DMS 273 (cell line): ENCODE data around the gene PPP2R5A.
A peak's percentile ranks its signal among the peaks of the same experiment; 100 is the strongest.
"Not testable (repeated sequence)": the region's sequence is repeated elsewhere in the genome, so short reads cannot be mapped to it uniquely, and the experiment has no call there.

ENCODE experiments used
- DNase-seq: peaks from one replicate; lab custom pipeline; 2025; ENCODE audit not compliant: unreplicated experiment; lab: John Stamatoyannopoulos, UW

PPP2R5A gene

DNA sequence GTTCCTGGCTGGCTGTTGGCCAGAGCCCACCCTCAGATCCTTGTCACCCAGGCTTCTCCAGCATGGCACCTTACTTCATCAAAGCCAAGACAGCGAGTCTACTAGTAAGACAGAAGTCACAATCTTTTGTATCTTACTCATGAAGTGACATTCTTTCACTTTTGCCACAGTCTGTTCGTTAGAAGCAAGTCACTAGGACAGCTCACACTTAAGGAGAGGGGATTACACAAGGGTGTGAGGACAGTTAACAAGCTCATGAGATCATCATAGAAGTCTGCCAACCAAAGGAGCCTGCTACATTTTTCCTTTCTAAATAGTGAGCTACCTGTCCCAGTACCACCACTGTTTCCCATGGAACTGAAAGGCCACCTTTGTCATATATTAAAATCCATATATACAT, 68.0 kb downstream of the PPP2R5A start:
- no peak for DNase-seq

DNA sequence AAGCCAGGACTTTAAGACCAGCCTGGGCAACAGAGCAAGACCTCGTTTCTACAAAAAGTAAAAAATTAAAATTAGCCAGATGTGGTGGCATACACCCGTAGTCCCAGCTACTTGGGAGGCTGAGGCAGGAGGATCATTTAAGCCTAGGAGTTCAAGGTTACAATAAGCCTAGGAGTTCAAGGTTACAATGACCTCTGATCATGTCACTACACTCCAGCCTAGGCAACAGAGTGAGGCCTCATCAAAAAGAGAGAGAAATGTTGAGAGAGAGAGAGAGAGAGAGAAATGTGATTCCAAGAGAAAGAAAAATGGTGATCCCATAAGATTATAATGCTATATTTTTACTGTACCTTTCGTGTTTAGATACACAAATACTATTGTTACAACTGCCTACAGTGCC, 69.3 kb downstream of the PPP2R5A start:
- no peak for DNase-seq

DNA sequence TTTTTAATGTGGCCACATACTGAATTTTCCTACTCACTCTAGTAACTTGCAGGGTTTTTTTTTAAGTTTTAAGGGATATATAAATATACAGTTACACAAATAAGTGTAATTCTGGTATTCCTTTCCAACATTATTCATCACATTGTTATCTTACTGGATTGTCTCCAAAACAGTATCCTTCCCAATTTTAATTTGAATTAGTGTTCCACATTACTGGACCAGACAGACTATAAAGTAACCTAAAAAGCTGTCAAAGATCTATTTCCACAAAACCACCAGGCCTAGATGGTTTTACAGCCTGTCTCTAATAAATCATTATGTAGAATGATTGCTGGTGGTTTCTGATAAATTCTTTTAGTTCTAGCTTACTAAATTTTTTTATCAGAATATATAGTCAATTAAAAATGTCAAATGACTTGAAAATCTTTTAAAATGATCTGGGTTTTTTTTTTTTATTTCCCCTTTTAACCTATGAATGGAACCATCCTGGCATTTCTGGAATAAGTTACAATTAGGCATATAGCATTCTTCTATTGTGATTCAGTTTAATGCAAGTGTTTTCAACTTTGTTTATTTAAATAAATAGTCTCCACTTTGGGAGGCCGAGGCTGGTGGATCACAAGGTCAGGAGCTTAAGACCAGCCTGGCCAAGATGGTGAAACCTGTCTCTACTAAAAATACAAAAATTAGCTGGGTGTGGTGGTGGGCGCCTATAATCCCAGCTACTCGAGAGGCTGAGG, 70.2 kb downstream of the PPP2R5A start:
- DNase-seq: no peak

DNA sequence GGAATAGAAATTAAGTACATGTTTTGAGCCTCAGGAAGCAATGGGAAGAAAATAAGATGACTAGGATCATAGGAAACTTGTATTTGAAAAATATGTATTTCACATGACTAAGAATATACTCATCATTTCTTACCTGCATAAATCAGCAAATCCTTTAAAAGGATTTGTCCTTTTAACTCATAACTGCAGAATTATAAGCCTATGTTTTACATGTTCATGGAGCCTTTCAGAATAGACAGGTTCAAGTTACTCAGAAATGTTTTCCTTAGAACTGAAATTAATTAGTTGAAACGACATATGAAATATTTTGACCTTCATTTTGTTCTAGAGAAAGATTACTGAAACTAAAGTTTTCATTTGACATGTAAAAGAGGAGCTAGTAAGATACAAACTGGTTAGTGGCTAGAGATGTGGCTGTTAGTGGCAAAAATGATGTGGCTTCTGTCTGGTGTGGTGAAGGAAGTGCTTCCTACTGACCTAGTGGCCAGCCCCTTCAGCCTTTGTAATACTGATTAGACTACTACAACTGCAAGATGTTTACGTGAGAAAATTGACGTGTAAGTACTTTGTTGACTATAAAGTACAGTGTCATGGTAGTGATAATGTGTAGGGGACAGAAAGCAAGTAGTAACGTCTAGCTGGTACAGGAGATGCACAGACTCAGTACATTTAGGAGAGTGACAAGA, 74.7 kb downstream of the PPP2R5A start:
- no peak for DNase-seq

DNA sequence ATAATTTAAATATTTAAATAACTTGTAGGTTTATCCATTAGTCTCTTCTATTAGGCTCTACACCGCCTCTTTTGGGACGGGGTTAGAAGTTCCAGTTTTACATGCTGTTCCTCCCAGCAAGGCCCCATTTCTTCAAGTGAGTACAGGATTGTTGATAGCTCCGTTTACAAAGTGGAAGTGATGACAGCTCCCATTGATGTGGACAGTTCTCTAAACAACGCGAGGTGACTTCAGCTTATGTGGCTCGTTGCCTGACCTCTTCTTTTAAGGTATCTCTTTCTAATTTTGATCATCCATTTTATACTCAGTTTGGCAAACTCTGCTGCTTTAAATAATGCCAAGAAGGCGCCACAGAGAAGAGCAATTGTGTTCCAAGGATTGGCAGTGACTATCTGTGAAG, 79.8 kb downstream of the PPP2R5A start:
- no peak for DNase-seq

DNA sequence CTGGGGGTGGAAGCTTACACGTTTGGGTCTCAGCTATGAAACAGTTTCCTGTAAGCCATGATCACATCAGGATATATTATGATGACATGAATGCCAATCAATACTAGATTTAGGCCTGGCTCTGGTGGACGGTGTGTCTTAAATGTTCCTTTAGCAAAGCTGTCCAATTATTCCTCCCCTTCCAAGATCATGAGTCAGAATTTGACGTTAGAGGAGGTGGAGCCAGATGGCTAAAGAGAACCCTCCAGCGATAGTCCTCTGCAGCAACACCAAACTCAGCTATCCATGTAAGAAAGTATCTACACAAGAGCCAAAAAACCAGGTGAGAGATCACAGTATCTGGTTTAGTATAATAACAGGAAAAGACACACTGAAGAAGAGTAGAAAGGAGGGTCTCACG, 81.7 kb downstream of the PPP2R5A start:
- no peak for DNase-seq

DNA sequence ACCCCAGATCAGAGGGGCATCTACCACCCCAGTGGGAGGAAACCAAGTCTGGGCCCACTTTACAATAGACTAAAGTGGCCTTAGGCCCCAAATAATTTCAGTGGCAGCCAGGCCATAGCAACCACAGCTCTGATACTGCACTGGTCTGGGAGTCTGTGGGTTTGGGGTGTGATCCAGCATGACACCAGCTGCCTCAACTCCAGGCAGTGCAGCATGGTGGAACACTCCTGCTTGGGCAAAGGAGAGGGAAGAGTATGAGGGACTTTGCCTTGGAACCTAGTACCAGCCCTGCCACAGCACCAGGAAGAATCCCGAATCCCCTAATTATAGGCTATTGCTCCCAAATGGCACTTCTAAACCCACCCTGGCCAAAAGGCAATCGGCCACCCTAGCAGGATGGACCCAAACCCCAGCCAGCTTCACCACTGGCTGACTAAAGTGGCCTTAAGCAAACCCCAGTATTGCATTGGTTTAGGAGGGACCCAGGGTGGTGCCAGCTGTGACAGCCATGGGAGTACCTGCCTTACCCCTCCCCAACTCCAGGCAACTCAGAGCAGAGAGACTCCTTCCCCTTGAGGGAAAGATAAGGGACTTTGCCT, 82.4 kb downstream of the PPP2R5A start:
- DNase-seq: no peak

DNA sequence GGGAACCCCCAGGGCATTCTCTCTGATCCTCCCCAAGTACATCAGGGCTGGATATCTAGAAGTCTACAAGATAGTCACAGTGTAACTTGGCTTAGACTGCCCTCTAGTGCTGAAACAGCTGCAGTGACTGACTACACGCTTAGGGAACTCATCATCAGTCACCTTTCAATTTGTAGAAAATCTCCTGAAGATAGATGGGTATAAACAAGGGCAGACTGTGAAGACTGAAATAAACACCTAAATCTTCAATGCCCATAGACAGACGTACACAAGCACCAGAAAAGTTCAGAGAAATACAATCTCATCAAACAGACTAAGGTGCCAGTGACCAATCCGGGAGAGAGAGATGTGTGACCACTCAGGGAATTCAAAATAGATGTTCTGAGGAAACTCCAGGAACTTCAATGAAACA, 82.9 kb downstream of the PPP2R5A start:
- peak; percentile 83 for DNase-seq

DNA sequence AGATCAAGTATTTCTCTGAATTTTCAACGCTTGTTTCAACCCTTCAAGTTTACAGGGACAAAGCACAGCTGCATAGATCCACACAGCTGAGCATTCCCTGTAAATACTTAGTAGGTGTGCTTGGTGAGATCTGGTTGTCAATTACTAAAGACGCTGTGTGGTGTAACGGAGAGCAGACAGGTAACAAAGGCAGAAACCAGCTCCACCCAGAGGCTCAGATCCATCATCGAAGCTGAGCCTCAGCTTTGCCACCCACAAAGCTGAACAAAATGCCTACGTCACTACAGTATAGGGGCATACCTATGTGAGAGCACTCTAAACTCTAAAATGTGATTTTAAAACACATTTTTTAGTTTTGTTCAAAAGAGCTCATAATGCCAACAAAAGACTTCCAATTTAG, 90.8 kb downstream of the PPP2R5A start:
- no peak for DNase-seq

DNA sequence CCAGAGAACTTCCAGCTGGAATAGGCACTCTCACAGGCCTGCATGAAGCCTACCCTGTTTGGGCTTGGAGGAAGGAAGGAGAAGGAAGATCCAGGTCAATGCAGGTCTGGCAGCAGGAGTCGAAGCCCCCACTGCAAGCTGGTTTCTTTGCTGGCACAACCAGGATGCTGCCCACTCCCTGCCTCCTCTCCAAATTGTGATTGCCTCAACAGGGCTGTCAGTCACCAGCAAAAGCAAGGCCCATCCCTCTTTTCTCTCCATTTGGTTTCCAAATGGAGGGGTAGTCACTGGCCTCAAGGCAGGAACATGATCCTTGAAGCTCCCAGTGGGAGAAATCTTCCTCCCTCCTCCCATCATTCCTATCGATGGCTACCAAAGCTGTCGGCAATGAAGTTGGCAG, 92.4 kb downstream of the PPP2R5A start:
- no peak for DNase-seq

DNA sequence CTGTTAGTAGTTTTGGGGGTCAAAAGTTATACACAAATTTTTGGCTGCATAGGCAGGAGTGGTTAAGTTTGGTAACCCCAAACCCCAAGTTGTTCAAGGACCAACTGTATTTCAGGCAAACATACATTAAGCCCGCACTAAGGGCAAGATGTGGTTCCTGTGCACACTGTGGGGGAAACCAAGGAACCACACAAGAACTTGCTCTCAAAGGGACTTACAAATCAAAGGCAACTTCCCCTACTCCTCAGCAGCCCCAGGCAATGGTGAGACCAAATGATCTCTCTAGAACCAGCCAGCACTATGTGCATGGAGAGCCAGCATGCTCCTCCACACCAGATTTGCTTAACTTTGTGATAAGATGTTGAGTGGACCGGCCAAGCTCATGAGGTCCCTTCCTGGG, 94.2 kb downstream of the PPP2R5A start:
- no peak for DNase-seq

DNA sequence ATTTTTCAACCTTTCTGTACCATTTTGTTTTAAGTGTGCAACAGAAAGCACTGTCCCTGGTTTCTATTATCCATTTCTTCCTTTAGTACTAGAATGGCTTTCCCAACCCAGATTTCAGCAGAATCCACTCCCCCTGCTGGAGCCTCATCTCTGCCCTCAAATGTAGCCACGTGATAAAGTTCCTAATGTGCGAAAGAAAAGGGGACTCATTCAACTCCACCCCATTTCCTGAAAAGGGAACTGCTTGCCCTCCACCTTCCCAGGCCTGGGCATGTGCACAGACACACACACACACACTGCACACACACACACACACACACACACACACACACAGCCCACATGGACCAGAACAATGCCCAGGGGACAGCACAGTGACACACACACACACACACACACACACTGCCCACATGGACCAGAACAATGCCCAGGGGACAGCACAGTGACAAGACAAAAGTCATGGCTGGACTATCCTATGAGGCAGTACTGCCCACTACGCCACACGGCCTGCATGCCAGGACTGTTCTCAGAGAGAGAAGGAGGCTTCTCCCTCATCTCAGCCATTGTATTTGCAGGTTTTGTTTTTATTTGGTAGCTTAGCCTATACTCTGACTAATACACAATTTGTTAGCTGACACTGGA, 96.3 kb downstream of the PPP2R5A start:
- no peak for DNase-seq

DNA sequence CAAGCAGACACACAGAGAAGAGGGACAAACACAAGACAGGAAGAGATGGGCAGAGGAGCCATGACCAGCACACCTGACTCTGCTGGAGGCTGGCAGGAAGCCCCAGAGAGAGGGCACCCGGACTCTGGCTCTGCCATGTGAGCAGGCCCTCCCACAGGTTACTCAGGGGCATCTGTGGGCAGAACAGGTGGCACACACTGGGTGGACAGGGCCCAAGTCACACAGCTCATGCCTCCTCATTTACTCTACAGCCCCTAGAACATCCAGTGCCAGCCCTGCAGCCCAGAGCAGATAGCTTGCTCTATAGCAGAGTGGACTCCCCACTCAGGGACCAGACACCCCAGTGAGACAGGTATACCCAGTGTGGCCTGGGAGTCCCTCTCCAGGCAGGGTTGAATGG, 100.8 kb downstream of the PPP2R5A start:
- no peak for DNase-seq

DNA sequence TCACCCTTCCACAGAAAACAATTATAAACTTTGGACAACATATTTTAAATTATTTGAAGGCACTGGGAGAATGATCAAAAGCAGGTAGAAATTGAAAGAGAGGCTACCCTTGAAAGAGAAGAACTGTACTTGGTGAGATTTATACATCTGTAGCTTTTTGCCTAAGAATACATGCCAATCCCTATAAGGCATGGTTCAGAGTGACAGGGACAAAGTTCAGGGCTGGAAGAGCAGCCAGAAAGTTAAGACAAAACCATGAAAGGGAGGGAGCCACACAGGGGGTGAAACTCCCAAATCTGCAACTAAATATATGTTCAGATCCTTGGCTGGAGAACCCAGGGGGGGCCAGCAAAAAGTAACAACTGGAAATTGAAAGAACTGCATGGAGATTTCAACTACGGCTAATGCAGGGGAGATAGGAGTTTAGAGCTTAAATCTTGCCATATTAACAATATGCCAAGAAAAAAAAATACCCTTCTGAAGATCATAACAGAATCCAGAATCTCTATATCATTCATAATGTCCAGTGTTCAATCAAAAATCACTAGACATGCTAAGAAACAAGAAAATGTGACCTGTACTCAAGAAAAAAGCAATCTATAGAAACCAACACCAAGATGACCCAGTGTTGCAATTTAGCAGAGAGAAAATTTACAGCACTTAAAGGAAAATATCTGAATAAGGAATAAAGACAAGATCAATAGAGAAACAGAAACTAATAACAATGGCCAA, 103.9 kb downstream of the PPP2R5A start:
- DNase-seq: no peak

DNA sequence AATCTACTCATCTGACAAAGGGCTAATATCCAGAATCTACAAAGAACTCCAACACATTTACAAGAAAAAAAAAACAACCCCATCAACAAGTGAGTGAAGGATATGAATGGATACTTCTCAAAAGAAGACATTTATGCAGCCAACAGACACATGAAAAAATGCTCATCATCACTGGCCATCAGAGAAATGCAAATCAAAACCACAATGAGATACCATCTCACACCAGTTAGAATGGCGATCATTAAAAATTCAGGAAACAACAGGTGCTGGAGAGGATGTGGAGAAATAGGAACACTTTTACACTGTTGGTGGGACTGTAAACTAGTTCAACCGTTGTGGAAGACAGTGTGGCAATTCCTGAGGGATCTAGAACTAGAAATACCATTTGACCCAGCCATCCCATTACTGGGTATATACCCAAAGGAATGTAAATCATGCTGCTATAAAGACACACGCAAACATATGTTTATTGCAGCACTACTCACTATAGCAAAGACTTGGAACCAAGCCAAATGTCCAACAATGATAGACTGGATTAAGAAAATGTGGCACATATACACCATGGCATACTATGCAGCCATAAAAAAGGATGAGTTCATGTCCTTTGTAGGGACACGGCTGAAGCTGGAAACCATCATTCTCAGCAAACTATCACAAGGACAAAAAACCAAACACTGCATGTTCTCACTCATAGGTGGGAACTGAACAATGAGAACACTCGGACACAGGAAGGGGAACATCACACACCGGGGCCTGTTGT, 110.6 kb downstream of the PPP2R5A start:
- DNase-seq: not testable (repeated sequence)

DNA sequence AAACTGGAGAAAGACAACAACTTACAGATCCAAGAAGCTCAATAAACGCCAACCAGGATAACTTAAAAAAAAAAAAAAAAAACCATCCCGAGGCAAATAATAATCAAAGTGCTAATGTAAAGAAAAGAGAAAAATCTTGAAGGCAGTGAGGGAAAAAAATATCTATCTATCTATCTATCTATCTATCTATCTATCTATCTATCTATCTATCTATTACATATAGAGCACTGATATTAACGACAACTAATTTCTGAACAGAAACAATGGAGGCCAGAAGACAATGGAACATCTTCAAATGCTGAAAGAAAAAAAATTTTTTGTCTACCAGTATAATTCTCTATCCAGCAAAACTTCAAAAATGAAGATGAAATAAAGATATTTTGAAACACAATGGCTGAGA, 111.4 kb downstream of the PPP2R5A start:
- DNase-seq: no peak

DNA sequence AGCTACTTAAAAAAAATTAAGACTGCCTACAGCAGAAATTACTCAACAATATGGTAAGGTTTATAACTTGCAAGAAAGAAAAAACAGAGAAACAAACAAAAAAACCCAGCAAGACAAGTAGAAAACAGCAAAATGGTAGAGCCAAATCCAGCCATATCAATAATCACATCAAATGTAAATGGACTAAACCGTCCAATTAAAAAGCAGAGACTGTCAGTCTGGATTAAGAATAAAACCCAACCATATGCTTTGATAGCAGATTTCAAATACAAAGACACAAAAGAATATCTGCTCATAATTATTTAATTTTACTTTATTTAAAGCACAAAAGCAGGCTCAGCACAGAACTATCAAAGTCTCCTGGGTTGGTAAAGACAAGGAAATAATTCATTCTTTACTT, 112.0 kb downstream of the PPP2R5A start:
- DNase-seq: no peak

DNA sequence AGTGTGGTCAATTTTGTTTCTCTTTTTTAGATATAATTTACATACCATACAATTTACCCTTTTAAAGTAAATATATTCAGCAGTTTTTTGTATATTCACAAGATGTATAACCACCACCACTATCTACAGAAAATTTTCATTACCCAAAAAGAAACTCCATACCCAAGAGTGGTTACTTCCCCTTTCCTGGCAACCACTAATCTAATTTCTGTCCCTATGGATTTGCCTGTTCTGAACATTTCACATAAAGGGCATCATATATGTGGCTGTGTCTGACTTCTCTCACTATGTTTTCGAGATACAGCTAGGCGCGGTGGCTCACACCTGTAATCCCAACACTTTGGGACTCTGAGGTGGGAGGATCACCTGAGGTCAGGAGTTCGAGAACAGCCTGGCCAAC, 115.8 kb downstream of the PPP2R5A start:
- DNase-seq: no peak

DNA sequence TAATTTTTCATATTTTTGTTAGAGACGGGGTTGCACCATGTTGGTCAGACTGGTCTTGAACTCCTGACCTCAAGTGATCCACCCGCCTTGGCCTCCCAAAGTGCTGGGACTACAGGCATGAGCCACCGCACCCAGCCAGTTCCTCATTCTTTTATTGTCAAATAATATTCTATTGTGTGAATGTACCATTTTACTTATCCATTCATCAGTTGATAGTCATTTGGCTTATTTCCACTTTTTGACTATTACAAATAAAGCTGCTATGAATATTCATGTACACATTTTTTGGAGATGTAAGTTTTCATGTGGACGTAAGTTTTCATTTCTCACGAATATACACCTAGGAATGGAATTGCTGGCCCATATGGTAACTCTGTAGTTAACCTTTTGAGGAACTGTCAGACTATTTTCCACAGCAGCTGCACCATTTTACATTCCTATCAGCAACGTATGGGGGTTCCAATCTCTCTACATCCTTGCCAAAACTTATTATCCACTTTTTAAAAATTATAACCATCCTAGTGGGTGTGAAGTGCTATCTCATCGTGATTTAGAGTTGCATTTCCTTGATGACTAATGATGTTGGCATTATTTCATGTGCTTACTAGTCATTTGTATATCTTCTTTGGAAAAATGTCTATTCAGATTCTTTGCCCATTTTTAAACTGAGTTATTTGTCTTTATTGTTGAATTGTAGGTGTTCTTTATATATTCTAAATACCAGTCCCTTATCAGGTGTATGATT, 116.8 kb downstream of the PPP2R5A start:
- DNase-seq: no peak
